Heart right ventricle (tissue), 16 donors: ENCODE measurements around the gene FOXN3. TPM values are rescaled to one million over a fixed set of nuclear protein-coding genes. Genes with fewer than 3 reads are reported as not detected.
A peak's percentile ranks its signal among the peaks of the same experiment; 100 is the strongest.

Experiments used
- ATAC-seq, 8 donors: fragments of 200-7000 bp; cut with Tn5 transposase; one replicate each; pipeline ENCODE4 v1.9.1; 2020; ENCODE audit warnings: mild to moderate bottlenecking in 8 of 8, moderate library complexity in 8 of 8, moderate number of reproducible peaks in 1 of 8
- DNase-seq, 2 donors: peaks; one replicate each; pipeline ENCODE4 v3.0.0-alpha.2; 2020
- H3K27ac ChIP-seq, 10 donors: fragments of 200-600 bp; sonication (generic) in 2 of 10; one replicate each; pipeline versions ENCODE4 v1.5.0 to v1.8.0; 2020 to 2022; ENCODE audit warnings: mild to moderate bottlenecking in 3 of 10
- H3K27me3 ChIP-seq, 7 donors: fragments of 200-600 bp; one replicate each; pipeline ENCODE4 v1.8.0; 2021 to 2022; ENCODE audit warnings: mild to moderate bottlenecking in 2 of 7
- H3K36me3 ChIP-seq, 9 donors: fragments of 200-600 bp; sonication (generic) in 1 of 9; one replicate each; pipeline versions ENCODE4 v1.5.0 to v1.8.0; 2020 to 2022; ENCODE audit warnings: mild to moderate bottlenecking in 2 of 9
- H3K4me1 ChIP-seq, 9 donors: fragments of 200-600 bp; sonication (generic) in 1 of 9; one replicate each; pipeline versions ENCODE4 v1.5.0 to v1.8.0; 2020 to 2022; ENCODE audit warnings: mild to moderate bottlenecking in 4 of 9
- H3K4me3 ChIP-seq, 10 donors: fragments of 200-600 bp; sonication (generic) in 2 of 10; one replicate each; pipeline versions ENCODE4 v1.5.0 to v1.8.0; 2020 to 2022; ENCODE audit warnings: mild to moderate bottlenecking in 7 of 10, moderate library complexity in 2 of 10
- H3K9me3 ChIP-seq, 11 donors: fragments of 200-600 bp in 10 of 11; sonication (generic) in 2 of 11; one replicate each; pipeline versions ENCODE4 v1.5.0 to v1.8.0; 2013 to 2022; ENCODE audit warnings: mild to moderate bottlenecking in 2 of 11, control low read depth in 1 of 11, moderate library complexity in 1 of 11
- CTCF ChIP-seq, 9 donors: fragments of 200-600 bp; sonication (generic) in 2 of 9; IDR thresholded peaks; one replicate each; pipeline versions ENCODE4 v1.5.0 to v1.8.0; 2021 to 2022; ENCODE audit warnings: antibody characterized with exemption in 9 of 9, mild to moderate bottlenecking in 5 of 9, moderate library complexity in 1 of 9
- WGBS, 2 donors: extraction: QIAGEN DNeasy Blood & Tissue Kit; methylation state at CpG; one replicate each; pipeline ENCODE4 v1.1.7; 2013; ENCODE audit warnings: inconsistent platforms in 1 of 2; 5-methylcytosine and 5-hydroxymethylcytosine counted together
- intact Hi-C, 10 donors: fragments of 100-400 bp; cut with DNase I; formaldehyde crosslinking; loops; one replicate each; pipeline versions ENCODE4 v1.11.1 to v1.14.2; 2022
- polyA plus RNA-seq, 2 donors: library from polyadenylated mRNA; stranded (reverse); fragments of 200-250 nt; gene quantifications; one replicate each; pipeline ENCODE4 v1.2.3, GENCODE V29; 2013
- total RNA-seq, 10 donors: library from RNA; stranded (reverse); fragmentation: NEBNext Ultra II Directional in 3 of 10; extraction: Animal tissue kit (Norgen Biotek cat#: 25700) in 3 of 10; gene quantifications; one replicate each; pipeline versions ENCODE4 v1.2.1 to v1.2.4, GENCODE V29; 2021 to 2023
- donor health status: Arrhythmogenic right ventricular cardiomyopathy.
- donor health status: ischemic (EF 13 %, LVEDD 7.1; RV severe dilation, severe dysfunction).
- donor health status: healthy with polysubstance abuse.
- donor health status: DM: no; HTN: yes; CAD: no.
- donor health status: DM: no; HTN: no; CAD: no.
- donor health status: ischemic (EF 25% LVEDD 6.9; RV normal size, moderate dysfunction).
- donor health status: ischemic (EF 25% LVEDD 5.7; RV mildly dilated, moderate dysfunction).
- donor health status: healthy.
- donor health status: DM: yes; HTN: yes; CAD: no.
- donor health status: Ischemic cardiomyopathy.
- donor health status: ischemic (EF 35%, LVEDD 5.7; RV mildly dilated, moderate dysfunction).
- donor health status: nonischemic (EF 11% LVEDD 7.7; RV severe dilation, severe dysfunction).
- donor health status: DM: yes; HTN: yes; CAD: no.
- donor health status: PGD.
- donor health status: ischemic (EF 29% LVEDD 5.4; RV normal size, mild dysfunction).
- donor health status: nonischemic (EF 23%, LVEDD 6.1; RV moderate dilation, normal function).

The FOXN3 gene
- total and polyA plus RNA-seq, 12 donors: 13.0 to 150 (median 107) TPM

- Histone ChIP-seq H3K4me3 (no peak overlapping the region), H3K36me3 (no peaks in the 10 kb centered on the region), H3K9me3 (no peaks in the 10 kb centered on the region), H3K27me3 (no peaks in the 10 kb centered on the region), H3K27ac (peak overlapping the region in 1 of 10 donors; percentile 98), H3K4me1 (peaks cover 6 to 65% (median 31%) of the 10 kb centered on the region in 9 donors)
- intact Hi-C loops: loop anchor here in 8 of 10 donors (5.0 to 10.0 kb wide), 18 partner anchors 115 to 495 kb away; no protein-coding TSS in a partner anchor
- no peak for TF ChIP-seq CTCF (IDR thresholded peaks at IDR 0.05)
- no peak for DNase-seq
- WGBS, 2 donors: 91 to 99% methylated on average over 6 of the region's 6 CpGs
- ATAC-seq: no peak
These were observed 3.0 kb upstream of the FOXN3 start for GRCh38 chr14:89419973-89420482.

- TF ChIP-seq CTCF (IDR thresholded peaks at IDR 0.05): peak in 1 of 9 donors; percentile 19
- 68 to 70% methylated on average over 2 of the region's 2 CpGs for WGBS, 2 donors
- ATAC-seq (no peak), DNase-seq (no peak)
- Histone ChIP-seq H3K27ac (peak overlapping the region in 7 of 10 donors; percentile 25 to 98 (median 94)), H3K9me3 (no peaks in the 10 kb centered on the region), H3K4me1 (peaks cover 9 to 65% (median 39%) of the 10 kb centered on the region in 9 donors), H3K4me3 (no peak overlapping the region), H3K27me3 (no peaks in the 10 kb centered on the region), H3K36me3 (peaks cover 0 to 8% (median 0%) of the 10 kb centered on the region in 9 donors)
- intact Hi-C loops: loop anchor here in 7 of 10 donors (1.0 to 10.0 kb wide), 19 partner anchors 114 to 496 kb away; no protein-coding TSS in a partner anchor
These were observed 1.9 kb upstream of the FOXN3 start for GRCh38 chr14:89418976-89419375.

GRCh38 chr14:89418452-89418851 lies 1.4 kb upstream of the FOXN3 start:
- 39 to 46% methylated on average over 7 of the region's 7 CpGs for WGBS, 2 donors
- ATAC-seq: peak in 2 of 8 donors; percentile 14 to 27
- TF ChIP-seq CTCF (IDR thresholded peaks at IDR 0.05): no peak
- peak overlapping the region; percentile 91 to 98 (median 94) for H3K27ac ChIP-seq
- DNase-seq: no peak
- H3K9me3 ChIP-seq: no peaks in the 10 kb centered on the region
- intact Hi-C loops: loop anchor here in 7 of 10 donors (1.0 to 10.0 kb wide), 19 partner anchors 114 to 496 kb away; no protein-coding TSS in a partner anchor
- H3K36me3 ChIP-seq: peaks cover 0 to 8% (median 0%) of the 10 kb centered on the region in 9 donors
- peaks cover 9 to 62% (median 40%) of the 10 kb centered on the region in 9 donors for H3K4me1 ChIP-seq
- peak overlapping the region in 5 of 10 donors; percentile 61 to 84 (median 71) for H3K4me3 ChIP-seq
- no peaks in the 10 kb centered on the region for H3K27me3 ChIP-seq

- H3K36me3 ChIP-seq: peaks cover 0 to 13% (median 0%) of the 10 kb centered on the region in 9 donors
- peak overlapping the region; percentile 58 to 84 (median 69) for H3K4me3 ChIP-seq
- H3K27me3 ChIP-seq: no peaks in the 10 kb centered on the region
- intact Hi-C loops: loop anchor here in 7 of 10 donors (1.0 to 10.0 kb wide), 21 partner anchors 113 to 497 kb away; no protein-coding TSS in a partner anchor
- ATAC-seq: peak; percentile 10 to 73 (median 43)
- peak overlapping the region; percentile 91 to 98 (median 94) for H3K27ac ChIP-seq
- H3K9me3 ChIP-seq: no peaks in the 10 kb centered on the region
- peak; percentile 55 to 61 for DNase-seq
- TF ChIP-seq CTCF (IDR thresholded peaks at IDR 0.05): peak in 8 of 9 donors; percentile 14 to 55 (median 40)
- peaks cover 9 to 55% (median 39%) of the 10 kb centered on the region in 9 donors for H3K4me1 ChIP-seq
- 1 to 2% methylated on average over 51 of the region's 51 CpGs for WGBS, 2 donors
These were observed 612 bp upstream of the FOXN3 start for GRCh38 chr14:89417465-89418225.
